HL-60 (cell line): Measurements from ENCODE around the gene TCF25.

Source experiments
- DNase-seq, 2 experiments: peaks; one replicate each; pipeline ENCODE4 v3.0.0-alpha.2; 2010 to 2020; ENCODE audit warnings: low read depth in 1 of 2, low spot score in 1 of 2
- H3K27ac ChIP-seq: fragments of 250-450 bp; sonication (Bioruptor Pico); replicated peaks from 2 replicates; pipeline ENCODE4 v1.5.1; 2020; ENCODE audit warnings: mild to moderate bottlenecking, moderate library complexity
- H3K27me3 ChIP-seq: fragments of 250-450 bp; sonication (Bioruptor Pico); 2 replicates; pipeline ENCODE4 v1.5.1; 2021; ENCODE audit warnings: mild to moderate bottlenecking, moderate library complexity; ENCODE audit not compliant: insufficient read depth, poor library complexity, severe bottlenecking
- H3K4me3 ChIP-seq: replicated peaks from 2 replicates; pipeline ENCODE4 v1.5.1; 2011; ENCODE audit warnings: mild to moderate bottlenecking, control low read depth, low read length; ENCODE audit not compliant: insufficient read depth
- CTCF ChIP-seq: IDR thresholded peaks from one replicate; pipeline ENCODE4 v1.5.1; 2011; ENCODE audit warnings: low read length, control low read depth, inconsistent platforms; ENCODE audit not compliant: insufficient read depth
- GABPA ChIP-seq: IDR thresholded peaks from 2 replicates; pipeline ENCODE4 v1.6.1; 2012; ENCODE audit warnings: low read depth
- POLR2AphosphoS5 ChIP-seq: IDR thresholded peaks from 2 replicates; pipeline ENCODE4 v1.6.1; 2012; ENCODE audit warnings: low read depth
- REST ChIP-seq: IDR thresholded peaks from 2 replicates; pipeline ENCODE4 v1.6.1; 2012; ENCODE audit warnings: low read depth; ENCODE audit not compliant: insufficient replicate concordance
- SPI1 ChIP-seq: IDR thresholded peaks from 2 replicates; pipeline ENCODE4 v1.6.1; 2012; ENCODE audit warnings: low read depth, mild to moderate bottlenecking, borderline replicate concordance

TCF25 gene

GRCh38 chr16:89900885-89901284, 27.5 kb downstream of the TCF25 start:
- TF ChIP-seq POLR2AphosphoS5 (no peak), REST (no peak), SPI1 (no peak), CTCF (no peak), GABPA (no peak)
- no peak for DNase-seq
- no peak overlapping the region for H3K4me3 ChIP-seq
- no peak overlapping the region for H3K27ac ChIP-seq
- H3K27me3 ChIP-seq = no peaks in the 10 kb centered on the region

GRCh38 chr16:89902980-89903379, 29.6 kb downstream of the TCF25 start:
- no peak overlapping the region for H3K4me3 ChIP-seq
- TF ChIP-seq POLR2AphosphoS5 (no peak), REST (no peak), GABPA (no peak), CTCF (no peak), SPI1 (no peak)
- no peak overlapping the region for H3K27ac ChIP-seq
- H3K27me3 ChIP-seq = no peaks in the 10 kb centered on the region
- DNase-seq = no peak

GRCh38 chr16:89903908-89904515, 30.6 kb downstream of the TCF25 start:
- no peak for DNase-seq
- H3K4me3 ChIP-seq = no peak overlapping the region
- TF ChIP-seq GABPA = no peak
- no peak for TF ChIP-seq REST
- no peak for TF ChIP-seq CTCF
- H3K27me3 ChIP-seq = no peaks in the 10 kb centered on the region
- H3K27ac ChIP-seq = no peak overlapping the region
